Hepatocyte (in vitro differentiated cells): ENCODE results near the gene RBM42. TPM values are rescaled to one million over a fixed set of nuclear protein-coding genes. Genes with fewer than 3 reads are reported as not detected.

Source experiments
- DNase-seq: peaks from one replicate; pipeline ENCODE4 v3.0.0-alpha.2; 2016; ENCODE audit warnings: low spot score
- H2AFZ ChIP-seq: fragments of 200-600 bp; sonication (generic); 2 replicates; pipeline ENCODE4 v1.6.0; 2016; ENCODE audit warnings: antibody characterized with exemption, mild to moderate bottlenecking
- H3K27ac ChIP-seq: fragments of 200-600 bp; sonication (generic); 2 replicates; pipeline ENCODE4 v1.5.1; 2016; ENCODE audit warnings: mild to moderate bottlenecking
- H3K27me3 ChIP-seq: fragments of 200-600 bp; sonication (generic); 2 replicates; pipeline ENCODE4 v1.6.1; 2016
- H3K36me3 ChIP-seq: fragments of 200-600 bp; sonication (generic); replicated peaks from 2 replicates; pipeline ENCODE4 v1.5.1; 2016; ENCODE audit warnings: low read depth; ENCODE audit not compliant: insufficient read depth
- H3K4me1 ChIP-seq: fragments of 200-600 bp; sonication (generic); 2 replicates; pipeline ENCODE4 v1.5.1; 2016; ENCODE audit warnings: mild to moderate bottlenecking, moderate library complexity; ENCODE audit not compliant: insufficient read depth
- H3K4me2 ChIP-seq: fragments of 200-600 bp; sonication (generic); 2 replicates; pipeline ENCODE4 v1.6.0; 2016
- H3K4me3 ChIP-seq: fragments of 200-600 bp; sonication (generic); 2 replicates; pipeline ENCODE4 v1.5.1; 2016; ENCODE audit warnings: mild to moderate bottlenecking
- H3K79me2 ChIP-seq: fragments of 200-600 bp; sonication (generic); 2 replicates; pipeline ENCODE4 v1.6.0; 2017; ENCODE audit warnings: mild to moderate bottlenecking
- H3K9me2 ChIP-seq: fragments of 200-600 bp; sonication (generic); replicated peaks from 2 replicates; pipeline ENCODE4 v1.6.0; 2017; ENCODE audit warnings: mild to moderate bottlenecking; ENCODE audit not compliant: insufficient read depth
- H3K9me3 ChIP-seq: fragments of 200-600 bp; sonication (generic); 2 replicates; pipeline ENCODE4 v1.5.1; 2016; ENCODE audit warnings: low read depth, mild to moderate bottlenecking
- H4K20me1 ChIP-seq: fragments of 200-600 bp; sonication (generic); 2 replicates; pipeline ENCODE4 v1.6.0; 2016; ENCODE audit warnings: mild to moderate bottlenecking; ENCODE audit not compliant: insufficient read depth, poor library complexity, severe bottlenecking
- CTCF ChIP-seq: fragments of 200-600 bp; sonication (generic); IDR thresholded peaks from 2 replicates; pipeline ENCODE4 v1.5.1; 2016; ENCODE audit warnings: antibody characterized with exemption, mild to moderate bottlenecking; ENCODE audit not compliant: poor library complexity
- EZH2 ChIP-seq: fragments of 200-600 bp; sonication (generic); IDR thresholded peaks from 2 replicates; pipeline ENCODE4 v1.6.1; 2016; ENCODE audit warnings: antibody characterized with exemption, mild to moderate bottlenecking, borderline replicate concordance
- EZH2phosphoT487 ChIP-seq: fragments of 200-600 bp; sonication (generic); IDR thresholded peaks from one replicate; pipeline ENCODE4 v1.6.1; 2018; ENCODE audit warnings: antibody characterized with exemption, mild to moderate bottlenecking, low read depth, moderate library complexity; ENCODE audit not compliant: unreplicated experiment, severe bottlenecking
- WGBS: methylation state at CpG from one replicate; pipeline ENCODE4 v1.1.6; 2016; ENCODE audit warnings: low lambda C conversion rate; ENCODE audit errors: missing lambda C conversion rate; 5-methylcytosine and 5-hydroxymethylcytosine counted together
- polyA plus RNA-seq: library from polyadenylated mRNA; unstranded; fragments of >200 nt; fragmentation: Nextera tagmentation; extraction: Ambion mirVana; gene quantifications from 2 replicates; pipeline ENCODE4 v1.2.1, GENCODE V29; 2016
- total RNA-seq: library from RNA; depleted of rRNA; stranded (reverse); fragments of >200 nt; gene quantifications from 2 replicates; pipeline ENCODE4 v1.2.3, GENCODE V29; 2014

The RBM42 gene
- total and polyA plus RNA-seq, 2 experiments from 2014 or later: 43.6 to 113 TPM

DNA sequence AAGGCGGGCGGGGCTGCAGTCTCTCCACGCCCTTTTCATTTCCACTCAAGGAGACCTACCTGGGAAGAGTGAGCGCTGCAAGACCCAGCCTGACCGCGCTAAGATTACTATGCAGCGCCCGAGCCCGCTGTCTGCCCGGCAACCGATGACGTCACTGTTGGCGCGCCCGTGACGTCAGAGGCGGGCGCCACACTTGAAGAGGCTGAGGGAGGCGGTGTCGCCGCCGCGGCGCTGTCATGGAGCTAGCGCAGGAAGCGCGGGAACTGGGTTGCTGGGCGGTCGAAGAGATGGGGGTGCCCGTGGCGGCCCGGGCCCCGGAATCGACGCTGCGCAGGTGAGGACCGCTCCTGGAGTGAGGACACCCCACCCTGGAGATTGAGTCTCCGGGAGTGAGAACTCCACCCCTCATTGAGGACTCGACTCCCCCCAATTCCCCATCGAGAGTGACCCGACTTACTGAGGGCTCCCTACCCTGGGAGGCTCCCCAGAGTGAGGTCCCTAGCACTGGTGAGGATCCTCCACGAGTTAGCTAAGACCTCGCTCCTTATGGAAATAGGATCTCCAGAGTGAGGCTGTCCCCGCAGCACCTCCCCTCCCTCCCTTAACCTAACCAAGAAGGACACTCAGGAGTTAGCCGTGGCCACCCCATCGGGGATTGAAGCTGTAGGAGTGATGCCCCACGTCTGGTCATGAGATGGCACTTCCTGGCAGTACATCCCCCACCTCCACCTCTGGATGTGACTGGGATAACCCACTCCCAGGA lies 16.1 kb upstream of the RBM42 start, which contains the start of gene HAUS5:
Gene HAUS5 (plus strand): TSS at position 177 of the 763 bp plus-strand sequence. CDS start 60 bp downstream, at position 237.
- H3K4me1 ChIP-seq: no peaks in the 10 kb centered on the region
- peak; percentile 96 for DNase-seq
- H3K27me3 ChIP-seq: no peaks in the 10 kb centered on the region
- H3K4me2 ChIP-seq: peak within 1 kb of the TSS; percentile 92
- H3K27ac ChIP-seq: peak within 1 kb of the TSS; percentile 12
- H3K9me3 ChIP-seq: no peaks in the 10 kb centered on the region
- H3K36me3 ChIP-seq: no peaks in the 10 kb centered on the region
- WGBS: 1% methylated on average over 45 of the region's 47 CpGs
- no peaks in the 10 kb centered on the region for H3K79me2 ChIP-seq
- peak within 1 kb of the TSS; percentile 85 for H2AFZ ChIP-seq
- H3K4me3 ChIP-seq: peak within 1 kb of the TSS; percentile 69
- TF ChIP-seq EZH2 (no peak), CTCF (no peak), EZH2phosphoT487 (no peak)
- no peaks in the 10 kb centered on the region for H4K20me1 ChIP-seq
- H3K9me2 ChIP-seq: no peaks in the 10 kb centered on the region

- Histone ChIP-seq H3K9me2 (no peaks in the 10 kb centered on the region), H3K4me2 (peak overlapping the region; percentile 92), H4K20me1 (no peaks in the 10 kb centered on the region), H3K4me3 (no peak overlapping the region), H3K27me3 (no peaks in the 10 kb centered on the region), H2AFZ (no peak overlapping the region), H3K4me1 (no peaks in the 10 kb centered on the region), H3K9me3 (no peaks in the 10 kb centered on the region), H3K36me3 (no peaks in the 10 kb centered on the region), H3K27ac (no peak overlapping the region), H3K79me2 (no peaks in the 10 kb centered on the region)
- TF ChIP-seq EZH2phosphoT487: no peak
- no peak for TF ChIP-seq EZH2
- TF ChIP-seq CTCF: no peak
- WGBS: 100% methylated on average over 1 of the region's 1 CpG
- no peak for DNase-seq
Observed at GRCh38 chr19:35613574-35613973, 15.3 kb upstream of the RBM42 start.

GRCh38 chr19:35615036-35615435 lies 13.8 kb upstream of the RBM42 start:
- Histone ChIP-seq H3K9me2 (no peaks in the 10 kb centered on the region), H3K36me3 (no peaks in the 10 kb centered on the region), H3K4me2 (no peak overlapping the region), H2AFZ (no peak overlapping the region), H3K27me3 (no peaks in the 10 kb centered on the region), H3K9me3 (no peaks in the 10 kb centered on the region), H3K4me3 (no peak overlapping the region), H3K79me2 (no peaks in the 10 kb centered on the region), H3K4me1 (no peaks in the 10 kb centered on the region), H4K20me1 (no peaks in the 10 kb centered on the region), H3K27ac (no peak overlapping the region)
- no peak for DNase-seq
- 98% methylated on average over 17 of the region's 17 CpGs for WGBS
- no peak for TF ChIP-seq EZH2
- no peak for TF ChIP-seq EZH2phosphoT487

GRCh38 chr19:35618857-35619256 lies 10.0 kb upstream of the RBM42 start:
- DNase-seq: no peak
- H3K9me3 ChIP-seq: no peaks in the 10 kb centered on the region
- H3K36me3 ChIP-seq: no peaks in the 10 kb centered on the region
- H3K4me3 ChIP-seq: no peak overlapping the region
- H4K20me1 ChIP-seq: no peaks in the 10 kb centered on the region
- no peak for TF ChIP-seq EZH2
- H3K27ac ChIP-seq: no peak overlapping the region
- H3K27me3 ChIP-seq: no peaks in the 10 kb centered on the region
- H3K4me1 ChIP-seq: no peaks in the 10 kb centered on the region
- no peaks in the 10 kb centered on the region for H3K79me2 ChIP-seq
- H2AFZ ChIP-seq: no peak overlapping the region
- WGBS: 82% methylated on average over 7 of the region's 7 CpGs
- H3K9me2 ChIP-seq: no peaks in the 10 kb centered on the region
- H3K4me2 ChIP-seq: no peak overlapping the region
